Measurements from ENCODE around the gene CASK.
"Not testable (repeated sequence)": the region's sequence is repeated elsewhere in the genome, so short reads cannot be mapped to it uniquely, and the experiment has no call there.

The CASK gene

GRCh38 chrX:41607264-41607832 is 316.0 kb downstream of the CASK start:
- DNase-seq, result no peak

DNA sequence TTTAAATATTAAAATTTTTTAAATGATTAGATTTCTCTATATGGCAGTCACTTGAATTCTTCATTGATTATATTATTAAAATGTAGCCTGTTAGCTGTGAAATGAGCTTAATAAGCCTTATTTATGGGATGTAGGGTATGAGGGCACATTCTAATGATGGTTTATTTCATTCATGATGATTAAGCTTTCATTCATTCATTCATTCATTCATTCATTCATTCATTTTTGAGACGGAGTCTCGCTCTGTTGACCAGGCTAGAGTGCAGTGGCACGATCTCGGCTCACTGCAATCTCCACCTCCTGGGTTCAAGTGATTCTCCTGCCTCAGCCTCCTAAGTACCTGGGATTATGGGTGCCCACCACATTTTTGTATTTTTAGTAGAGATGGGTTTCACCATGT is 317.3 kb downstream of the CASK start:
- not testable (repeated sequence) for DNase-seq

DNA sequence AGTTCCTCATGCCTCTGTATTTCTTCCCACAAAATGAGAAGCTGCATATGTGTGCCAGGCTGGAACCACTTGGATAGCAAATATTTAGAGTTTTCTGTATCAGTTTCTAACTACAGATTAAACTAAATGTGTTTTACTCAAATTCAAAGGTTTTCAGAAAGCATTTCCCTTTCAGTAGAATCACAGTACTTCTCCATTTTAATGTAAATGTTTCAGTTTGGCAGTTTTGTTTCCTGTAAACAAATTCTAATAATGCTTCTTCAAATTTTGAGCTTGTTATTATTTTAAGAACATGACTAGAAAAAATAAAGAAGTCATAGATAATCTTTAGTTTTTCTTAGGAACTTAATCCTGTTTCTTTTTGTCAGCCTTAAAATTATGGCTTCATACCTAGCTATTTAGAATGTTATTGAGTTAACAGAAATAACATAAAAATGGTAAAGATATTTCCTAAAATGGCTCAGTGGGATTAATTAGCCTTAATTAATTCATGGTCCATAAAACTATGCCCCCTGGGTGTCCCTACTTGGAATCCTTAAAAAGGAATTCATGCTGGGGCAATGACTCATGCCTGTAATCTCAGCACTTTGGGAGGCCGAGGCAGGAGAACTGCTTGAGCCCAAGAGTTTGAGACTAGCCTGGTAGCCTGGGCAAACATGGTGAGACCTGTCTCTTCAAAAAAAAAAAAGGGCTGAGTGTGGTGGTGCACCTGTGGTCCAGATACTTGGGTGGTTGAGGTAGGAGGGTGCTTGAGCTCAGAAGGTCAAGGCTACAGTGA is 318.4 kb downstream of the CASK start:
- DNase-seq, result no peak

- DNase-seq, result no peak
Observed at GRCh38 chrX:41604177-41604576, 319.2 kb downstream of the CASK start.

- peak; percentile 58 for DNase-seq
Observed at GRCh38 chrX:41603596-41603995, 319.8 kb downstream of the CASK start.

GRCh38 chrX:41602816-41603345 is 320.5 kb downstream of the CASK start:
- DNase-seq, result peak; percentile 5

GRCh38 chrX:41600291-41600690 is 323.1 kb downstream of the CASK start:
- DNase-seq, result no peak

- no peak for DNase-seq
Observed at GRCh38 chrX:41599507-41599906, 323.8 kb downstream of the CASK start.

GRCh38 chrX:41596596-41596995 is 326.8 kb downstream of the CASK start:
- no peak for DNase-seq

DNA sequence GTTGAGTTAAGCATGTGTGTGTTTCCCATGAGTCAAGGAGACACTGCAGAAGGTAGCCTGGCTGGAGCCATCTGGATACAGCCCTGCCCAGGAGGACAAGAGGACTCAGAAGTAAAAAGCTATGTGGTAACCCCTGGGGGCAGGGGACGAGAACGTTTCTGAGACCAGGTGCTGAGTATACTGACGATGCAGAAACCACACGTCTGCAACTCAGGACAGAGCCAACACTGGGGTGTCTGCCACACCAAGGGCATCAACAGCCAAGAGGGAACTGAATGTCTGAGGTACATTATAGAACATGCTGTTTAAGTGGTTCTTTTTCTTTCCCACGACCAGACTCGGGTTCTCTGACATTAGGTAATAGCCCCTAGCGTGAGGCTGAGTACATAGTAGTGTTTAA is 328.7 kb downstream of the CASK start:
- no peak for DNase-seq

DNA sequence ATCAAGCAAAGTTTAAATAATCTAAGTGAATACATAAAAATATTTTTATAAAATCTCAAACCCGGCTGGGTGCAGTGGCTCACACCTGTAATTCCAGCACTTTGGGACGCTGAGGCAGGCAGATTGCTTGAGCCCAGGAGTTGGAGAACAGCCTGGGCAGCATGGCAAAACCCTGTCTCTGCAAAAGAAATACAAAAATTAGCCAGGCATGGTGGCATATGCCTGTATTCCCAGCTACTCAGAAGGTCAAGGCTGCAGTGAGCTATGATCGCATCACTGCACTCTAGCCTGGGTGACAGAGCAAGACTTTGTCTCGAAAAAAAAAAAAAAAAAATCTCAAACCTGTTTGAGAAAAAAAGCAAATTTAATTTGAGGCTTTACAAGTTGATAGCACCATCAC is 331.4 kb downstream of the CASK start:
- no peak for DNase-seq

DNA sequence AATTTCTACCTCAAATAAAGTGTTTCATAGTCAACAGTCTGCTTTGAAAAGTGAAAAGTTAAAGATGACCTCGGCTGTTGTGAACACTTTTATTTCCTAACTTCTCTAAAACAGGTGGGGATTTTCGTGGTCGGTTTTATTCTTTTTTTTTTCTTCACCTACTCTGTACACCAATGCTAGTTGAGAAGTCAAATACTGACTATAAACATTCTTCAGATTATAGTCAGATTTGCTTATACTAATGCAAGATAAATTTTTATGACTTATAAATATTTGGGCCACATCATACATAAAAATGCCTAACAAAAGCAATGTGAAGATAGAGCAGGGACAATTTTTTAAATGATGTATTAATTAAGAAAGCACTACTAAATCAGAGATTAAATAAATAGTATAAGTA is 332.7 kb downstream of the CASK start:
- DNase-seq, result no peak

DNA sequence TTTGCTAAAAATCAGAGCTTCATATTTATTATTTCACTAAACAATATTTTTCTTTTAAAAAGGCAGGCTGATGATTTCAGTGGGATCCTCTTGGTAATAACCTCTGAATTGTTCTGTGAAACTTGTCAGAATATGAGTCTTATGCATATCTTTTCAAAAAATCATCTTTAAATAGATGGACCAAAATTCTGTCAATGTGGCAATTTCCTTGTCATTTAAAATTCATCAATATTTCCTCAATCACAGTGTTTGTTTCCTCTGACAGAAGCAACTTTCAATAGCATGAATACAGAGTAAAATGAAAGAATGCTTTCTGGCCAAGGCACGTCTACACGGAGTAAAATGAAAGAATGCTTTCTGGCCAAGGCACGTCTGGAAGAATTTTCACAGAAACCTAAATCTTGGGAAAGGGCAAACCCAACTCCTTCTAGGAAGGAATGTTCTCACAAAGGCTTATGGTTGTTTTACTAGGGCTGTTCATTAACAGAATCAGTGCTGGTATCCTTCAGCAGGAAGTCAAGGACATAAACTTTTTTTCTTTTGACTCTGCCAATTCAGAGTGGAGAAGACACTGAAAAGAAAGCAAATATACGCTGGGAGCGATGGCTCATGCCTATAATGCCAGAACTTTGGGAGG is 333.6 kb downstream of the CASK start:
- DNase-seq, result no peak

GRCh38 chrX:41588271-41588670 is 335.1 kb downstream of the CASK start:
- no peak for DNase-seq

DNA sequence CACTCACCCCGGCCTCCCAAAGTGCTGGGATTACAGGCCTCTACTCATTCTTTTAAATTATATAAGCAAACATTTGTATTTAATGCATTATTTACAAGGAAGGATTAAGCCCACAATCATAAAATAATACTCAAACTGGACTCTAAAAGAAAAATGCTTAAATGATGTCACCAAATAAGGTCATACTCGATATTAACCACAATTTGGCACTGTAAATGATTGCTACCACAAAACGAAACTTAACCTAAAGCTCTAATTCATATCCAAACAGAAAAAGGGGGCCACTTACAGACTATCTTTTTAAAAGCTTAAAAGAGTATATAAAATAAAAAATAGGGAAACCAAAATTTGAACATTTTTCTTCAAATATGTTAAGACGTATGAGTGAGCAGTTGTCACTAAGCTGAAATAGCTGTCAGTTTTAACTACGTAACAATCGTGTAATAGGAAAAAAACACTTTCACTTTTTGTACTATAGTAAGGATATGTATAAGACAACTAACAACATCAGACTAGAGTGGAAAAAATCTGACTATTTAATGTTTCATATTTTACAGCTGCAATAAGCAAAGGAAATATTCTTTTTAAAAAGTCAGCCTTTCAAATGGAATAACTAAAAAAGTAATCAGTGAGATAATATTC is 342.8 kb downstream of the CASK start:
- DNase-seq, result no peak

DNA sequence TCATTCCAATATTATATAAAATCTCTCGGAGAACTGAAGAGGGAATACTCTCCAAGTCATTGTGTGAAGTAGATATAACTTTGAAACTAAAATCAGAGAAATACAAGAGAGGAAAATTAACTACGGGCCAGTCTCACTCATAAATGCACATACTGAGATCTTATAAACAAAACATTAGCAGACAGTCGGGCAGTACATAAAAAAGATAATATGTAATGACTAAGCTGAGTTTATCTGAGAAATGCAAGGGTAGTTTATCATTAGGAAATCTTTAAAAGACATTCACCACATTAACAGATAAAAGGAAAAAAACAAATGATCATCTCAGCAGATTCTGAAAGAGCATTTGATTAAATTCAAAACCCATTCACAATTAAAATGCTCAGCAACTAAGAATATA is 359.5 kb downstream of the CASK start:
- no peak for DNase-seq

GRCh38 chrX:41561045-41561444 is 362.3 kb downstream of the CASK start:
- no peak for DNase-seq

DNA sequence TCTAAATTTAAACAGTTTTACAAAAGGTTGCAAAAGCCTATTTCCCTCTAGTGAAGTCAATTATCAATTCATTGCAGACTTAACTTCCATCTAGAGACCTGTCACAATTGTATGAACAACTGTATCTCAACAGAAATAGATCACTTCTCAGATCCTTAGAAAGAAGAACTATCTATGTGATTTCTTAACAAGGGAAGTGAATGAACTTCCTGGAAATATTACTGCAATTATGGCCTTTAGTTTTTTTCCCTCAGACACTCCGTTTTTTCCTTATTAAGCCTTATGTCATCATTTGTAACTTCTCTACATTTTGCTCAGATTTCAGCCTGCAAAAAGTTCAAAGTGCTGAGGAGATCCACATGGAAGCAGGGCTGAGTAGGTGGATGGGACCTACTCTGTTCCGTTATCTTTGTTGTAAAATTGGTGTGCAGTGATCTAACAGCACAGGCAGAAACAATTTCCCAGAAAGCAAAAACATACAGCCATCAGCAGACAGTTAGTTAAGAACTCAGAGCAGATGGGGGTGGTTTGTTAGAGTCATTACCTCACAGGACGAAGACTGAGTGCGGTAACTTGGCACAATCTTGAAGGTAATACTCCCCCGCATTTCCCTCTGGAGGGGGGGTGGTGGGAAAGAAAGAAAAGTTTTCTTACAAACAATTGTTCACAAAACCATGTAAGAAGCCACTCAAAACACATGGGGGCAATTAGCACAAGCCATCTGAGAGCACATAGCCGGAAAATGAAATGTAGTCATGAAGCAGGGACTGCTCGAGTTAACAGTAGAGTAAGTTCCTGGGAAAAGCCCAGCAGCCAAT is 363.9 kb downstream of the CASK start:
- no peak for DNase-seq

DNA sequence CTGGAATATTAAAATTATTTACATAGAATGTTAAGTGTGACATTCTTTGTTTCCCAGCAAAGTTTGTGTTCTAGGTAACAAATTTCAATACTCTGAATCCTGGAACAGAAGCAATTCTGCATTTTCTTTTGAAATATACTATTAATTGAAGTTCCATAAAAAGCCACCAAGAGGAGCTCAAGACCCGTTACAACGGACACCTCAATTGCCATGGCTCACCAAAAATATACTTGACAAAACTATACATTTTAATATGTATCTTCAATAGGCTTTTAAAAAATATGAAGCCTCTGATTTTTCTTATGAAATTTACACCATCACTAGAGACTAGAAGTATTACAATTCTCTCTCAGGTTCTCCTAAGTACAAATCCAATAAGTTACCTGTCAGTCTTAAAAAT is 364.8 kb downstream of the CASK start:
- DNase-seq, result no peak

GRCh38 chrX:41556958-41557357 is 366.4 kb downstream of the CASK start:
- no peak for DNase-seq

- DNase-seq, result no peak
Observed at GRCh38 chrX:41553688-41554087, 369.7 kb downstream of the CASK start.

GRCh38 chrX:41548411-41548810 is 374.9 kb downstream of the CASK start:
- no peak for DNase-seq

DNA sequence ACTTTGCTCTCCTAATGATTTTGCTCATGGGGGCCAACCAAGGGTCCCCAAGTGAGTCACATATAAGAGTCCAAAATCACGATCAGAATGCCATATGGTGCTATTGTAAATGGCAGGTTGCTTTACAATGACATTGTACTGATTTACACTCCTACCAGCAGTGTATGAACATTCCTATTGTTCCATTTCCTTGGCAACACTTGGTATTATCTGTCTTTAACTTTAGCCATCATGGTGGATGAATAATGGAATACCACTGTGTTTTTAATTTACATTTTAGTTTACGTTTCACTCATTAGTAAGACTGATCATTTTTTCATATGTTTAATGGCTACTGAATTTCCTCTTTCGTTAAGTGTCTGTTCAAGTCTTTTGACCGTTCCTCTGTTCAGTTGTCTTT is 379.7 kb downstream of the CASK start:
- no peak for DNase-seq
